GM19351 (cell line): ENCODE measurements around the gene IL17RE.
"Not testable (repeated sequence)": the region's sequence is repeated elsewhere in the genome, so short reads cannot be mapped to it uniquely, and the experiment has no call there.

Source experiments
- ATAC-seq: cut with Tn5 transposase; IDR thresholded peaks from one replicate; pipeline ENCODE4 v1.9.1; 2021; ENCODE audit warnings: mild to moderate bottlenecking, moderate library complexity; ENCODE audit not compliant: unreplicated experiment

Gene IL17RE, protein sequence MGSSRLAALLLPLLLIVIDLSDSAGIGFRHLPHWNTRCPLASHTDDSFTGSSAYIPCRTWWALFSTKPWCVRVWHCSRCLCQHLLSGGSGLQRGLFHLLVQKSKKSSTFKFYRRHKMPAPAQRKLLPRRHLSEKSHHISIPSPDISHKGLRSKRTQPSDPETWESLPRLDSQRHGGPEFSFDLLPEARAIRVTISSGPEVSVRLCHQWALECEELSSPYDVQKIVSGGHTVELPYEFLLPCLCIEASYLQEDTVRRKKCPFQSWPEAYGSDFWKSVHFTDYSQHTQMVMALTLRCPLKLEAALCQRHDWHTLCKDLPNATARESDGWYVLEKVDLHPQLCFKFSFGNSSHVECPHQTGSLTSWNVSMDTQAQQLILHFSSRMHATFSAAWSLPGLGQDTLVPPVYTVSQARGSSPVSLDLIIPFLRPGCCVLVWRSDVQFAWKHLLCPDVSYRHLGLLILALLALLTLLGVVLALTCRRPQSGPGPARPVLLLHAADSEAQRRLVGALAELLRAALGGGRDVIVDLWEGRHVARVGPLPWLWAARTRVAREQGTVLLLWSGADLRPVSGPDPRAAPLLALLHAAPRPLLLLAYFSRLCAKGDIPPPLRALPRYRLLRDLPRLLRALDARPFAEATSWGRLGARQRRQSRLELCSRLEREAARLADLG

DNA sequence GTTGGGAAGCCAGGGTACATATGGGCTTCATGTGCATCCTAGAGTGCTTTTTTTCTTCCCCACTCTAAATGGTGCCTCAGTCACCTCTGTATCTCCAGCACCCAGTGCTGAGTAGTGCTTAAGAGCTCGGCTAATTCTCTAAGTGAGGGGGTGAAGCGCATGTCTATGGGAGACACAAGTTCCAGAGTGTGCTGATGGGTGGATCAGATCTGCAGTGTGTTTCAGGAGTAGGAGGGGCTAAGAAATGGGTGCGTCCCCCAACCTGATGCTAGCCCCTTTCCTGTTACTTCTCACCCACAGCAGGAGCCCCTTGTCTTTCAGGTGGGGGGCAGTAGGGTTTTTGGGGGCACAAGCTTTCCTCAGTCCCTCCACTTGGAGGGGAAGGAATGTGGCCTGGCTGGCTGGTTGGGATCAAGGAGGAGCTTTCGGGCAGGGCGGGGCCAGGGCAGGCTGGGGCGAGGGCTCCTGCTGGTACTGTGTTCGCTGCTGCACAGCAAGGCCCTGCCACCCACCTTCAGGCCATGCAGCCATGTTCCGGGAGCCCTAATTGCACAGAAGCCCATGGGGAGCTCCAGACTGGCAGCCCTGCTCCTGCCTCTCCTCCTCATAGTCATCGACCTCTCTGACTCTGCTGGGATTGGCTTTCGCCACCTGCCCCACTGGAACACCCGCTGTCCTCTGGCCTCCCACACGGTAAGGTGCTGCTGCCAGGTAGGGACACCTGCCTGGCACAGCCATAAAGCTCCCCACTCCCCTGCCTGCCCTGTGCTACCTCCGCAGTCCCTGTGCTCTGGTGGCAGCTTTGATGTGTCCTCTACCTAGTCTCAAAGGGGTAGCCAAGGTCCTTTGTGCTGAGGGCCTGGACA, at the start of gene IL17RE:
Gene IL17RE (plus strand): TSS at position 477 of the 866 bp plus-strand sequence. CDS start 85 bp downstream, at position 562.
- ATAC-seq = no peak

DNA sequence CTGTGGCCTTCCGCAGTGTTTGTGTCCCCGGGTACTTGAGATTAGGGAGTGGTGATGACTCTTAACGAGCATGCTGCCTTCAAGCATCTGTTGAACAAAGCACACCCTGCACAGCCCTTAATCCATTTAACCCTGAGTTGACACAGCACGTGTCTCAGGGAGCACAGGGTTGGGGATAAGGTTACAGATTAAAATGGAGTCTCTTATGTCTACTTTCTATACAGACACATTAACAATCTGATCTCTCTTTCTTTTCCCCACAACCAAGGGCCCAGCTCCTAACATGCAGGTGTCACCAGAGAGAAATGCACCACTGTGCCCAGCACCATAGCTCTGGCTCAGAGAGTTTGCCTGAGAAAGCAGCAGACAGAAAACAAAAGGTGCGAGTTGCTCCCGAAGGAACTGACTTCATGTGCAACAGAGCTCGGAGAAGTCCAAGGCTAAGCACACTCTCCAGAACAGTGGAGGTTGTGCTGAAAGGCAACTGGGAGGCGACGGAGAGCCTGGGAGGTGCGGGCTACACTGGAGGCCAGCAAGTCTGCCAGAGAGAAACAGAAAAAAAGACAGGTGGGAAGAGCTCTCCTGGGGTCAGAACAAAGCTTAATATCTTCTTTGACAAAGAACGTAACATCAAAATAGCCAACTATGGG, 48.2 kb upstream of the IL17RE start:
- ATAC-seq = not testable (repeated sequence)

- ATAC-seq = no peak
Measured at GRCh38 chr3:9855594-9855993, 47.1 kb upstream of the IL17RE start.

GRCh38 chr3:9859530-9860025, 43.1 kb upstream of the IL17RE start:
- ATAC-seq = no peak

GRCh38 chr3:9861201-9861600, 41.4 kb upstream of the IL17RE start:
- no peak for ATAC-seq

GRCh38 chr3:9861626-9862130, 41.0 kb upstream of the IL17RE start:
- ATAC-seq = no peak

- no peak for ATAC-seq
Measured at GRCh38 chr3:9862391-9863057, 40.1 kb upstream of the IL17RE start.

- ATAC-seq = no peak
Measured at GRCh38 chr3:9863058-9863772, 39.4 kb upstream of the IL17RE start.

- ATAC-seq = no peak
Measured at GRCh38 chr3:9864200-9864927, 38.3 kb upstream of the IL17RE start.

DNA sequence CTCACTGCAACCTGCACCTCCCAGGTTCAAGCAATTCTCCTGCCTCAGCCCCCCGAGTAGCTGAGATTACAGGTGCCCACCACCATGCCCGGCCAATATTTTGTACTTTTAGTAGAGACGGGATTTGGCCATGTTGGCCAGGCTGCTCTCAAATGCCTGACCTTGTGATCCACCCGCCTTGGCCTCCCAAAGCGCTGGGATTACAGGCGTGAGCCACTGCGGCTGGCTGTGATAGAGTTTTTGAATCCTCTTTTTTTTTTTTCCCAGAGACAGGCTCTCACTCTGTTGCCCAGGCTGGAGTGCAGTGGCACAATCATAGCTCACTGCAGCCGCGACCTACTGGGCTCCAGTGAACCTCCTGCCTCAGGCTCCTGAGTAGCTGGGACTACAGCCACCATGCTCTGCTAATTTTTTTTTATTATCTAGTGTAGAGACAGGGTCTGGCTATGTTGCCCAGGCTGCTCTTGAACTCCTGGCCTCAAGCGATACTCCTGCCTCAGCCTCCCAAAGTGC, 37.5 kb upstream of the IL17RE start:
- ATAC-seq = not testable (repeated sequence)

GRCh38 chr3:9866639-9867038, 36.0 kb upstream of the IL17RE start:
- ATAC-seq = no peak

DNA sequence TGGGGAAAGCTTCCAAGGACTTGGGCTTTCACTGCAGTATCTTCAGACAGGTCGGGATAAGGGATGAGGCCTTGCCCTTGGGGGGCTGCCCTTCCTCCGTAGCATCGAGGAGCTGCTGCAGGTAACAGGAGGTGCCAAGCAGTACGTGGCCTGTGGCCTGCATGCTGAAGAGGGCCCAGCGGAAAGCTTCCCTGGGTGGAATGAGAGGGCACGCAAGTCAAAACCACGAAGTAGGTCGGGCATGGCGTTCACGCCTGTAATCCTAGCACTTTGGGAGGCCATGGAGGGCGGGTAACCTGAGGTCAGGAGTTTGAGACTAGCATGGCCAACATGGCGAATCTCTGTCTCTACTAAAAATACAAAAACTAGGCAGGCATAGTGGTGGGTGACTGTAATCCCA, 35.5 kb upstream of the IL17RE start:
- ATAC-seq = no peak

DNA sequence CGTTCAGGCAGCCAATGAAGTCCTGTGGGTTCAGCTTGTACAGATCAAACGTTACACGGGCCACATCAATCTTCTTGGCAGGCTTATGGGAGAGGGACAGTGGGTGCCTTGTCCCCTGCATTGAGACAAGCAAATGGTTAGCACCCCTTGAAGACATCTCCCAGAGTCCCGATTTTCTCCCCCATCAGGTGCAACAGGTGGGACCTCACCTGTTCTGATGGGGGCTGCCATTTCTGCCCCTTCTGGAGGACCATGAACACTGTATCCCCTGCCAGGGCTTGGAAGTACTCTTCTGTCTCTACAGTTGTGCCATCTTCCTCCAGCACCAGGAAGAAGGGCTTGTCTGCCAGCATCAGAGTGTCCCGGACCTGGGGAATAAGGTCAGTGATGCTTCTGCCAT, 32.7 kb upstream of the IL17RE start:
- ATAC-seq = no peak

DNA sequence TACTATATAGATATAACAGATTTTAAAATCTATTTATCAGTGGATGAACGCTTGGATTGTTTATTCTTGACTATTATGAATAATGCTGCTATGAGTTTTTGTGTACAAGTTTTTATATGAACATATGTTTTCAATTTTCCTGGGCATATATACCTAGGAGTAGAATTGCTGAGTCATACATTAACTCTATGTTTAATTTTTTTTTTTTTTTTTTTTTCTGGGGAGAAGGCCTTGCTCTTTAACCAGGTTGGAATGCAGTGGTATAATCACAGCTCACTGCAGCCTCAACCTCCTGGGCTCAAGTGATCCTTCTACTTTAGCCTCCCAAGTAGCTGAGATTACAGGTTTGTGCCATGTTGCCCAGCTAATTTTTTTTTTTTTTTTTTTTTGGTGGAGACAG, 31.7 kb upstream of the IL17RE start:
- ATAC-seq = no peak

DNA sequence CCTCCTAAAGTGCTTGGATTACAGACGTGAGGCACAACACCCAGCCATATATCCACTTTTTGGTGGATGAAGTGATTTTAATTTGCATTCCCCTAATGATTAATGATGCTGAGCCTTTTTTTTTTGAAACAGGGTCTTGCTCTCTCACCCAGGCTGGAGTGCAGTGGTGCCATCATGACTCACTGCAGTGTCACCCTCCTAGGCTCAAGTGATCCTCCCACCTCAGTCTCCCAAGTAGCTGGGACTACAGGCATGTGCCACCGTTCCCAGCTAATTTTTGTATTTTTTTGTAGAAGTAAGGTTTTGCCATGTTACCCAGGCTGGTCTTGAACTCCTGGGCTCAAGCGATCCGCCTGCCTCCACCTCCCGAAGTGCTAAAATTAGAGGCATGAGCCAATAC, 30.6 kb upstream of the IL17RE start:
- not testable (repeated sequence) for ATAC-seq

DNA sequence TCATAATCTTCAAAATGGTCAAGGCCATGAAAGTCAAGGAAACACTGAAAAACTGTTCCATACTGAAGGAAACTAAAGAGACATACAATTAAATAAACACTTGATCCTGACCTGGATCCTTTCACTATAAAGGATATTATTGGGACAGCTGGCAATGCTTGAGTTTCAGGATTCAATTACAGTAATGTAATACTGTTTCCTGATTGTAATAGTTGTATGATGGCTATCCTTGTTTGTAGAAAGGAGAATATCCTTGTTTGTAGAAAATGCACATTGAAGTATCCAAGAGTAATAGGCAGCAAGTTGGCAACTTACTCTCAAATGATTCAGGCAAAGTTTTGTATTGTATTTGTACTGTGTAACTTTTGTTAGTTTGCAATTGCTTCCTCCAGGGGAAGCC, 27.2 kb upstream of the IL17RE start:
- ATAC-seq = no peak

- not testable (repeated sequence) for ATAC-seq
Measured at GRCh38 chr3:9876255-9876654, 26.4 kb upstream of the IL17RE start.

GRCh38 chr3:9876991-9877390, 25.7 kb upstream of the IL17RE start:
- ATAC-seq = no peak
